HT-29 (cell line): Measurements from ENCODE around the gene CCT4. TPM values are rescaled to one million over a fixed set of nuclear protein-coding genes. Genes with fewer than 3 reads are reported as not detected.
"Not testable (repeated sequence)": the region's sequence is repeated elsewhere in the genome, so short reads cannot be mapped to it uniquely, and the experiment has no call there.

Experiments
- DNase-seq: peaks from one replicate; pipeline ENCODE4 v3.0.0-alpha.2; 2015; ENCODE audit warnings: low spot score
- total RNA-seq: library from RNA; depleted of rRNA; stranded (reverse); fragments of >200 nt; shearing (Covaris generic); gene quantifications from 2 replicates; pipeline ENCODE4 v1.2.3, GENCODE V29; 2014

CCT4 gene
- total RNA-seq, 1 experiment from 2014 or later, result 145 TPM

GRCh38 chr2:61882850-61883249 is 5.6 kb downstream of the CCT4 start:
- DNase-seq, result no peak

GRCh38 chr2:61879351-61879750 is 9.1 kb downstream of the CCT4 start:
- DNase-seq, result not testable (repeated sequence)

- DNase-seq, result no peak
These were observed 9.7 kb downstream of the CCT4 start for GRCh38 chr2:61878761-61879160.

- no peak for DNase-seq
These were observed 10.7 kb downstream of the CCT4 start for GRCh38 chr2:61877571-61878245.

GRCh38 chr2:61876400-61876799 is 12.1 kb downstream of the CCT4 start:
- DNase-seq, result no peak

GRCh38 chr2:61866482-61867089 is 21.9 kb downstream of the CCT4 start:
- DNase-seq, result not testable (repeated sequence)

GRCh38 chr2:61862085-61862484 is 26.4 kb downstream of the CCT4 start:
- no peak for DNase-seq

GRCh38 chr2:61857224-61857623 is 31.2 kb downstream of the CCT4 start:
- no peak for DNase-seq

GRCh38 chr2:61855318-61855613 is 33.2 kb downstream of the CCT4 start:
- DNase-seq, result no peak

- peak; percentile 98 for DNase-seq
These were observed 33.7 kb downstream of the CCT4 start for GRCh38 chr2:61854564-61855317.

GRCh38 chr2:61853847-61854563 is 34.5 kb downstream of the CCT4 start, which contains the start of gene FAM161A:
Gene FAM161A (minus strand): TSS chr2:61854060. CDS start chr2:61854041, 19 bp downstream.
- DNase-seq, result peak; percentile 83

GRCh38 chr2:61853086-61853846 is 35.2 kb downstream of the CCT4 start:
- DNase-seq, result peak; percentile 38

- not testable (repeated sequence) for DNase-seq
These were observed 37.2 kb downstream of the CCT4 start for GRCh38 chr2:61851270-61851669.

- DNase-seq, result no peak
These were observed 43.1 kb downstream of the CCT4 start for GRCh38 chr2:61845320-61845719.

GRCh38 chr2:61841286-61841685 is 47.2 kb downstream of the CCT4 start:
- no peak for DNase-seq

- DNase-seq, result no peak
These were observed 53.6 kb downstream of the CCT4 start for GRCh38 chr2:61834893-61835292.

GRCh38 chr2:61833971-61834370 is 54.5 kb downstream of the CCT4 start:
- no peak for DNase-seq

- no peak for DNase-seq
These were observed 56.1 kb downstream of the CCT4 start for GRCh38 chr2:61832183-61832841.

- DNase-seq, result no peak
These were observed 66.2 kb downstream of the CCT4 start for GRCh38 chr2:61822255-61822654.
